ENCODE results near the gene RBM4B.

The RBM4B gene

GRCh38 chr11:66700337-66700736, 22.6 kb upstream of the RBM4B start:
- Histone ChIP-seq H3K36me3 (replicated peaks) (peaks cover 76% of the 10 kb centered on the region), H3K9me3 (no peaks in the 10 kb centered on the region), H3K27me3 (ENCODE audit: low read depth) (no peaks in the 10 kb centered on the region), H3K4me1 (no peaks in the 10 kb centered on the region), H3K4me3 (no peak overlapping the region)
- no peak for DNase-seq (ENCODE audit: low spot score in 2 of 2)
- in situ Hi-C loops (cut with MboI; ENCODE audit: low sequenced_read_pairs): no loop called here

DNA sequence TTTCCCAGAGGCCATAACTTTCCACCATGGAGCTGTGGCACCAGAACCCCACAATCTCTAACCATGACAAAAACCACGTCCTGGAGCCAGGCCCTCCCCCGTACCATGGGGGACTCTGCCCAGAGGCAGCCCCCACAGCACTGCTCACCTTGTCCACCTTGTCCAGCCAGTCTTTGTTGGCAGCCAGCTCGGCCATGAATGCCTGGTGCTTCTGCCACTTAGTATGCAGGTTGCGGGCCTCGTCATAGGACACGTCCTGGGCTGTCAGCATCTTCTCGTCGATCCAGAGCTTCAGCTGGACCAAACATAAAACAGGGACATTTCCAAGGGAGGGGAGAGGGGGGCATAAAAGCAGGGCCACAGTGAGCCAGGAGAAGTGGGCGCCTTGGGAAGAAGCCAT, 20.8 kb upstream of the RBM4B start:
- no peaks in the 10 kb centered on the region for H3K9me3 ChIP-seq
- in situ Hi-C loops (cut with MboI; ENCODE audit: low sequenced_read_pairs): loop anchor here (10.0 kb wide), 1 partner anchor 276 kb away; the partner anchor contains the start of gene C11orf86
- DNase-seq (ENCODE audit: low spot score in 2 of 2): no peak
- H3K4me1 ChIP-seq: no peaks in the 10 kb centered on the region
- H3K36me3 ChIP-seq (replicated peaks): peaks cover 76% of the 10 kb centered on the region
- no peaks in the 10 kb centered on the region for H3K27me3 ChIP-seq (ENCODE audit: low read depth)
- H3K4me3 ChIP-seq: no peak overlapping the region

- in situ Hi-C loops (cut with MboI; ENCODE audit: low sequenced_read_pairs): loop anchor here (10.0 kb wide), 1 partner anchor 277 kb away; the partner anchor contains the start of gene C11orf86
- Histone ChIP-seq H3K4me1 (no peaks in the 10 kb centered on the region), H3K4me3 (no peak overlapping the region), H3K9me3 (no peaks in the 10 kb centered on the region), H3K36me3 (replicated peaks) (peaks cover 81% of the 10 kb centered on the region), H3K27me3 (ENCODE audit: low read depth) (no peaks in the 10 kb centered on the region)
- DNase-seq (ENCODE audit: low spot score in 2 of 2): no peak
Observed at GRCh38 chr11:66697988-66698387, 20.3 kb upstream of the RBM4B start.

DNA sequence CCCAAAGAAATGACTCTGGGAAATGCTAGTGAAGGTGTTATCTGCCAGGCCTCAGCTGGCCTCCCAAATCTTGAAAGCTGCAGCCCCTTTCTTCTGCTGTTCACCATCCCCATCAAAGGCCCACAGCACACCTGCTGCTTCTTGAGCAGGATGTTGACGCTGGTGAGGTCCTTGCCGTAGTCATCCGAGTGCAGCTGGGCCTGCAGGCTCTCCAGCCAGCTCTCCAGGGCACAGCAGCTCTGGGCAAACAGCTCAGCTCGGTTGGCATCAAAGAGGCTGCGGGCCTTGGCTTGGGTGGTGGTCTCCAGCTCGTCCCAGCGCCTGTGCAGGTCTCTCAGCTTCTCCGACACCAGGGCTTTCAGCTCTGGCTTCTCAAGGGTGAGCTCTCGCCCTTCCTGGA, 18.5 kb upstream of the RBM4B start:
- Histone ChIP-seq H3K27me3 (ENCODE audit: low read depth) (no peaks in the 10 kb centered on the region), H3K4me3 (no peak overlapping the region), H3K4me1 (no peaks in the 10 kb centered on the region), H3K36me3 (replicated peaks) (peaks cover 87% of the 10 kb centered on the region), H3K9me3 (no peaks in the 10 kb centered on the region)
- in situ Hi-C loops (cut with MboI; ENCODE audit: low sequenced_read_pairs): loop anchor here (10.0 kb wide), 1 partner anchor 279 kb away; the partner anchor contains the start of gene C11orf86
- no peak for DNase-seq (ENCODE audit: low spot score in 2 of 2)

GRCh38 chr11:66694732-66695207, 17.1 kb upstream of the RBM4B start:
- Histone ChIP-seq H3K36me3 (replicated peaks) (peaks cover 88% of the 10 kb centered on the region), H3K4me1 (no peaks in the 10 kb centered on the region), H3K9me3 (no peaks in the 10 kb centered on the region), H3K27me3 (ENCODE audit: low read depth) (no peaks in the 10 kb centered on the region), H3K4me3 (no peak overlapping the region)
- DNase-seq (ENCODE audit: low spot score in 2 of 2): peak; percentile 92 to 95
- in situ Hi-C loops (cut with MboI; ENCODE audit: low sequenced_read_pairs): loop anchor here (5.0 to 10.0 kb wide), 2 partner anchors 148 to 280 kb away; partner anchors contain the start of genes C11orf86 and RCE1

DNA sequence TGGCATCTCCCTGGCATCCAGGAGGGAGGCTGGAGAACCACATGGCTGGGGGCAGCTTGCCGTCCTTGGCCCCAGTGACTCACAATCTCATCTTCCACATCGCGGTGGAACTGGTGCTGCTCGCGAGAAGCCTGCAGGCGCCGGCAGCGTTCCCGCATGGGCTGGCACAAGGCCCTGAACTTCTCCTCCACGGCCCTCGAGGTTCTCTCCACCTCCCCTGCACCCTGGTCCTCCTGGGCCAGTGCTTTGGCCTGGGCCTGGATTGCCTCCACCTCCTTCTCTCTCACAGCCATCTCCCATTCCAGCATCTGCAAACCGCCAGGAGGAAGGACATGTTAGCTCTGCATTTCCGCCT, 16.3 kb upstream of the RBM4B start:
- in situ Hi-C loops (cut with MboI; ENCODE audit: low sequenced_read_pairs): loop anchor here (5.0 to 10.0 kb wide), 2 partner anchors 148 to 281 kb away; partner anchors contain the start of genes C11orf86 and RCE1
- no peak overlapping the region for H3K4me3 ChIP-seq
- H3K4me1 ChIP-seq: no peaks in the 10 kb centered on the region
- H3K36me3 ChIP-seq (replicated peaks): peaks cover 88% of the 10 kb centered on the region
- no peak for DNase-seq (ENCODE audit: low spot score in 2 of 2)
- no peaks in the 10 kb centered on the region for H3K9me3 ChIP-seq
- no peaks in the 10 kb centered on the region for H3K27me3 ChIP-seq (ENCODE audit: low read depth)

DNA sequence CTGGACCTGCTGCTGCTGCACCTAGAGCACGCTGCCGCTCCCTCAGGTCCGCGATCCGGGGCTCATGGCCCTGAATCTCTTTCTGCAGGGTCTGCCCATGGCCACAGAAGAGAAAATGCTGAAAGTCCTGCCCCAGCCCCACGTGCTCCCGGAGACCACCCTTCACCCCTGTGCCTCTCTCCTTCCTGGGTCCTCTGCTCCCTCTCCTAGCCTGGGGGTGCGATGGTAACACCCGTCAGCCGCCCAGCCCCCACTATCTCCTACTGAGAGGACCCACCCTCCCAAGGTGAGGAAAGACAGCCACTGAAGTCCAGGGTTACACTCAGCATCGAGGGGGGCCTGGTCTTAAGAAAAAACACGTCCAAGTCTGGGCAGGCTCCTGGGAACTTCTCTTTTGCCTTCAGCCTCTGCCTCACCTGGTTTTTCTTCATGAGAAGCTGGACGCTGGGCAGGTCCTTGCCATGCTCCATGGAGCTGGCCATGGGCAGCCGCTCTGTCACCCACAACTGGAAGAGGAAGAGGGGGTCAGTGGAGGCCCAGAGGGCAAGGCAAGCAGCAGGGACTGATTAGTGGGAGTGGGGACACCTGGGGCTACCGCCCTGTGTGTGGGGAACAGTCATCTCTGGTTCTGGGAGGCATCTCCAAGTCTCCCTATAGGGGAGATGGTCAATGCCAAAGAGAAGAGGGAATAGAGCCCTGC, 15.8 kb upstream of the RBM4B start:
- H3K4me1 ChIP-seq: no peaks in the 10 kb centered on the region
- H3K36me3 ChIP-seq (replicated peaks): peaks cover 88% of the 10 kb centered on the region
- in situ Hi-C loops (cut with MboI; ENCODE audit: low sequenced_read_pairs): loop anchor here (5.0 to 10.0 kb wide), 2 partner anchors 149 to 281 kb away; partner anchors contain the start of genes C11orf86 and RCE1
- no peak overlapping the region for H3K4me3 ChIP-seq
- H3K27me3 ChIP-seq (ENCODE audit: low read depth): no peaks in the 10 kb centered on the region
- DNase-seq (ENCODE audit: low spot score in 2 of 2): no peak
- no peaks in the 10 kb centered on the region for H3K9me3 ChIP-seq

DNA sequence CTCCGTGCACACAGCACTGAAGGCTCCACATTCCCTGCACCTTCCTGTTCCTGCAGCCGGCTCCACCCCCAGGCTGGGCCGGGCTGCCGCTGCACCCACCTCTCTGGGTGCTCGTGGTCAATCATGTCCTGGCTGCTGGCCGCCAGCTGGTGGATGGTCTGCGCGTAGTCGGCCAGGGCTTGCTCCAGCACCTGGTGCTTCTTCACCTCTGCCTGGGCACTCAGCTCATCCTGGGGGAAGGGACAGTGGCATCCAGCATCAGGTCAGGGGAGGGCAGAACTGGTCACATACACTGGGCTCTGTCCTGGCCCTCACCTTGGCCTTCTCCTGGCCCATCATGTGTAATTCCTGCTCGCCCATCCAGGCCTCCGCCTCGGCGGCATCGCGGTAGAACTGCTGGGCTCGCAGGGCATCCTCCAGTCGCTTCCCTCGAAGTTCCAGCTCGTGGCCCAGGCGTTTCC, 15.2 kb upstream of the RBM4B start:
- H3K27me3 ChIP-seq (ENCODE audit: low read depth): no peaks in the 10 kb centered on the region
- H3K9me3 ChIP-seq: no peaks in the 10 kb centered on the region
- in situ Hi-C loops (cut with MboI; ENCODE audit: low sequenced_read_pairs): loop anchor here (5.0 to 10.0 kb wide), 2 partner anchors 149 to 282 kb away; partner anchors contain the start of genes C11orf86 and RCE1
- DNase-seq (ENCODE audit: low spot score in 2 of 2): no peak
- H3K4me1 ChIP-seq: no peaks in the 10 kb centered on the region
- H3K36me3 ChIP-seq (replicated peaks): peaks cover 86% of the 10 kb centered on the region
- no peak overlapping the region for H3K4me3 ChIP-seq

DNA sequence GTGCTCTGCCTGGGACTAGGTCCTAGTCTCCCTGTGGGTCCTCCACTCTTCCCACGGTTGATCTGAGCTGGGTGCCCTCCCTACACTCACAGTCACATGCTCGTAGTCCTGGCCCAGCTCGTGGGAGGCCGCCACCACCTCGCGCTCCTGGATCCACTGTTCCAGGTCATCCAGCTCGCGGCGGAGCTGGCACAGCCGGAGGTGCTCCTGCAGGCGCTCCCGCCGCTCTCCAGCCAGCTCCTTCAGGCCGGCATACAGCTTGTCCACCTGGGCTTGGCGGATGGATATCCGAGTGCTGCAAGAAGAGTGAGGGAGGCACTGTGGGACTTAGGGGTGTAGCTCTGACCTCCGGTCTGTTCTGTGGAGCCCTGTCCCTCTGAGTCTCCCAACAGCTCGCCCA, 14.8 kb upstream of the RBM4B start:
- Histone ChIP-seq H3K36me3 (replicated peaks) (peaks cover 86% of the 10 kb centered on the region), H3K27me3 (ENCODE audit: low read depth) (no peaks in the 10 kb centered on the region), H3K4me3 (no peak overlapping the region), H3K9me3 (no peaks in the 10 kb centered on the region), H3K4me1 (no peaks in the 10 kb centered on the region)
- DNase-seq (ENCODE audit: low spot score in 2 of 2): no peak
- in situ Hi-C loops (cut with MboI; ENCODE audit: low sequenced_read_pairs): loop anchor here (5.0 to 10.0 kb wide), 2 partner anchors 150 to 282 kb away; partner anchors contain the start of genes C11orf86 and RCE1

GRCh38 chr11:66691311-66691980, 13.8 kb upstream of the RBM4B start:
- Histone ChIP-seq H3K9me3 (no peaks in the 10 kb centered on the region), H3K36me3 (replicated peaks) (peaks cover 88% of the 10 kb centered on the region), H3K4me3 (no peak overlapping the region), H3K27me3 (ENCODE audit: low read depth) (no peaks in the 10 kb centered on the region), H3K4me1 (no peaks in the 10 kb centered on the region)
- in situ Hi-C loops (cut with MboI; ENCODE audit: low sequenced_read_pairs): loop anchor here (5.0 to 10.0 kb wide), 2 partner anchors 151 to 283 kb away; partner anchors contain the start of genes C11orf86 and RCE1
- no peak for DNase-seq (ENCODE audit: low spot score in 2 of 2)

- in situ Hi-C loops (cut with MboI; ENCODE audit: low sequenced_read_pairs): loop anchor here (5.0 to 10.0 kb wide), 3 partner anchors 152 to 285 kb away; partner anchors contain the start of genes C11orf86 and RCE1
- H3K4me3 ChIP-seq: no peak overlapping the region
- peaks cover 91% of the 10 kb centered on the region for H3K36me3 ChIP-seq (replicated peaks)
- no peaks in the 10 kb centered on the region for H3K4me1 ChIP-seq
- no peaks in the 10 kb centered on the region for H3K9me3 ChIP-seq
- no peaks in the 10 kb centered on the region for H3K27me3 ChIP-seq (ENCODE audit: low read depth)
- DNase-seq (ENCODE audit: low spot score in 2 of 2): no peak
Observed at GRCh38 chr11:66689661-66690590, 12.2 kb upstream of the RBM4B start.

DNA sequence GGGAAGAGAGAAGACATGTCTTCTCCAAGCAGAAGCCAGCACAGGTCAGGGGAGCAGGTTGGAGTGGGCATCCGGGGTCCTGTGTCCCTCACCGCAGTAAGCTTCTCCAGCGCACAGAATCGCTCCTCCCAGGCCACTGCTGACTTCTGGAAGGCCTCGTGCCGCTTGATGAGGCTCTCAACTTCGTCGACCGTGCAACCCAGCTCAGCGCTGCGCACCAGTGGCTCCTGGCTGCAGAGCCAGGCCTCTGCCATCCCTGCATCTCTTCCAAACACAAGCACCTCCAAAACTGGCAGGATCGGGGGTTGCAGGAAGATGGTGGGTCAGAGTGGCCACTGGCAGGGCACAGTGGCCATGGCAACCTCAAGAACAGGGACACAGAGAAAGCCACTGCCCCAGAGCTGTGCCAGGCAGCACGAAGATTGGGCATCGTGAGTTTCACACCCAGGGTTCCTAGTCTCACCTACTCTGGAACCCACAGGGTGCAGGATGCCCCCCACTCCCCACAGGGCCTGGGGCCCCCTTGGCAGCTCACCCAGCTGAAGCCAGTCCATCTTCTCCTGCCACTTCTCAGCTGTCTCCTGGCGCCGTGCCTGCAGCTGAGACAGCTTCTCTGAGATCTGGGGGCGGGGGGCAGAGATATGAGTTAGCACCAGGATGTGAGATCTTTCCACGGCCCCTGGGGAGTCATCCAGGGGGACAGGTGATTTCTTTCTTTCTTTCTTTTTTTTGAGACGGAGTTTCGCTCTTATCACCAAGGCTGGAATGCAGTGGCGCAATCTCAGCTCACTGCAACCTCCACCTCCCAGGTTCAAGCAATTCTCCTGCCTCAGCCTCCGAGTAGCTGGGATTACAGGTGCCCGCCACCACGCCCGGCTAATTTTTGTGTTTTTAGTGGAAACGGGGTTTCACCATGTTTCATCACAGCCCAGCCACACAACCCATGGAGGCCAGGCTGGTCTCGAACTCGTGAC, 11.2 kb upstream of the RBM4B start:
- Histone ChIP-seq H3K4me3 (no peak overlapping the region), H3K9me3 (no peaks in the 10 kb centered on the region), H3K27me3 (ENCODE audit: low read depth) (no peaks in the 10 kb centered on the region), H3K36me3 (replicated peaks) (peaks cover 89% of the 10 kb centered on the region), H3K4me1 (no peaks in the 10 kb centered on the region)
- DNase-seq (ENCODE audit: low spot score in 2 of 2): no peak
- in situ Hi-C loops (cut with MboI; ENCODE audit: low sequenced_read_pairs): loop anchor here (10.0 kb wide), 1 partner anchor 284 kb away; no protein-coding TSS in a partner anchor
